ENCODE results near the gene RCAN3. TPM values are rescaled to one million over a fixed set of nuclear protein-coding genes. Genes with fewer than 3 reads are reported as not detected.
A peak's percentile ranks its signal among the peaks of the same experiment; 100 is the strongest.

RCAN3 gene
- total RNA-seq, 4 donors from 2014 or later: 5.4 to 15.7 (median 9.3) TPM

DNA sequence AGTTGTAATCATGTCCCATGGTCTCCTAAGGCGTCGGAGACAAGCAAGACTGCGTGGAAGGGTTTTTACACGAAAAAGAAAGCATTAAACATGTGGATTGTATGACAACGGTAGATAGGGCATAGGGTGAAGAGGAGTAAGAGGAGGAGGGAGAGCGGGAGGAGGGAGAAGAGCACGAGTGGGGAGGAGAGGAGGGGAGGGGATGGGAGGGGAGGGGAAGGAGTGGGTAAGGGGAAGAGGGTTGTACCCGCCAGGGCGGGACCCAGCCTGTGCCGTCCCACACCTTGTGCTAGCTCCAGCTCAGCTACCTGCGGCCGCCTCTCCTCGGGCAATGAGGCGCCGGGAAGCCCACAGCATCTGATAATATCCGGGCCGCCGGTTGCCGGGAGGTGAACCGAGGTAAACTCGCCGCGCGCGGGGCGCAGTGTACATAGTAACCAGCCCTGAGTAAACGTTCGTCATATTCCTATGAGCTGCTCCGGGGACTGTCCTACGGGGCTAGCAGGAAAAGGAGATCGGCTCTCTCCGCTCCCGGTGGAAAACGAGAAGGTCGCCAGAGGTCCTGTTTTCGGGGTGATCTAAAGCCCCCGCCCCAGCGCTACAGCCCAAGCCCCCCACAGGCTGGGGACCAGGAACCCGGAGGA, 449 bp upstream of the RCAN3 start:
- H3K4me1 ChIP-seq: peaks cover 0 to 22% (median 7%) of the 10 kb centered on the region in 4 donors

DNA sequence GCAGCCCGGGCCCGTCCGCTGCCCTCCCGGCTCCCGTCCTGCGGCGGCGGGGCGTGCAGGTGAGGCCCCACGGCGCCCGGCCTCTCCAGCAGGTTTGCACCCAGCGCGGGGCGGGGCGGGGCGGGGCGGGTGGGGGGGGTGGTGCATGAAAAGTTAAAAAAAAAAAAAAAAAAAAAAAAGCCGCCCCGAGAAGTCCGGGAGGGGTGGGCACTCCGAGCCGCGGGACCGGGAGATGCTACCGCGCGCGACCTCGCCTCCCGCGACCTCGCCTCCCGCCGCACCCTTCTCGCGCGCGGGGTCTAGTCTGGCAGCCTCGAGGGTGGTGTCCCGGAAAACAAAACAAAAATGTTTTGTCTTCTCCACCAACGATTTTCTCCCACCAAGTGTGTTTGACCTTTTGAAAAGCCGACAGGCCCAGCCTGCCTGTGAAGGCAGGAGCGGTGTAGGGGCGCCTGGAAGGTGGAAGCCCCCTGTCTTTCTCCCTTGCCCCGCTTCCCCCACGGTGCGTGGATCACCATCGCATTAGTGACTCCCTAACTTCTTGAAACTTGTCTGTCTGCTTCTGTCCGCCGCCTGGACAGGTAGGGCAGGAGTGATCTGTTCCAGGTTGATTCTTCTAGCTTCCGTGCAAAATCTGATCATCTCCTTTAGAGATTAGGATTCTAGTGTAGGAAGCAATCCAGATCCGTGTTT, 569 bp downstream of the RCAN3 start:
- TF ChIP-seq, protein P1, sequence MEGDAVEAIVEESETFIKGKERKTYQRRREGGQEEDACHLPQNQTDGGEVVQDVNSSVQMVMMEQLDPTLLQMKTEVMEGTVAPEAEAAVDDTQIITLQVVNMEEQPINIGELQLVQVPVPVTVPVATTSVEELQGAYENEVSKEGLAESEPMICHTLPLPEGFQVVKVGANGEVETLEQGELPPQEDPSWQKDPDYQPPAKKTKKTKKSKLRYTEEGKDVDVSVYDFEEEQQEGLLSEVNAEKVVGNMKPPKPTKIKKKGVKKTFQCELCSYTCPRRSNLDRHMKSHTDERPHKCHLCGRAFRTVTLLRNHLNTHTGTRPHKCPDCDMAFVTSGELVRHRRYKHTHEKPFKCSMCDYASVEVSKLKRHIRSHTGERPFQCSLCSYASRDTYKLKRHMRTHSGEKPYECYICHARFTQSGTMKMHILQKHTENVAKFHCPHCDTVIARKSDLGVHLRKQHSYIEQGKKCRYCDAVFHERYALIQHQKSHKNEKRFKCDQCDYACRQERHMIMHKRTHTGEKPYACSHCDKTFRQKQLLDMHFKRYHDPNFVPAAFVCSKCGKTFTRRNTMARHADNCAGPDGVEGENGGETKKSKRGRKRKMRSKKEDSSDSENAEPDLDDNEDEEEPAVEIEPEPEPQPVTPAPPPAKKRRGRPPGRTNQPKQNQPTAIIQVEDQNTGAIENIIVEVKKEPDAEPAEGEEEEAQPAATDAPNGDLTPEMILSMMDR (IDR thresholded peaks at IDR 0.05): no peak
- no peak for TF ChIP-seq POLR2A (IDR thresholded peaks at IDR 0.05)
- peak in 2 of 3 donors; percentile 44 to 61 for DNase-seq
- H3K9me3 ChIP-seq: no peaks in the 10 kb centered on the region
- H3K36me3 ChIP-seq: no peaks in the 10 kb centered on the region
- H3K27ac ChIP-seq: peak overlapping the region; percentile 92 to 99 (median 94)
- peak overlapping the region; percentile 84 to 87 (median 84) for H3K4me3 ChIP-seq
- peaks cover 0 to 22% (median 7%) of the 10 kb centered on the region in 4 donors for H3K4me1 ChIP-seq
- no peaks in the 10 kb centered on the region for H3K27me3 ChIP-seq

More for the DNA sequence above, 449 bp upstream of the RCAN3 start:
- no peaks in the 10 kb centered on the region for H3K27me3 ChIP-seq
- peak overlapping the region; percentile 92 to 99 (median 94) for H3K27ac ChIP-seq
- peak overlapping the region; percentile 84 to 87 (median 84) for H3K4me3 ChIP-seq
- peak; percentile 78 to 92 (median 84) for DNase-seq
- H3K36me3 ChIP-seq: no peaks in the 10 kb centered on the region
- TF ChIP-seq, protein P1 (IDR thresholded peaks at IDR 0.05): no peak
- peak; percentile 42 to 54 for TF ChIP-seq POLR2A (IDR thresholded peaks at IDR 0.05)
- H3K9me3 ChIP-seq: no peaks in the 10 kb centered on the region

DNA sequence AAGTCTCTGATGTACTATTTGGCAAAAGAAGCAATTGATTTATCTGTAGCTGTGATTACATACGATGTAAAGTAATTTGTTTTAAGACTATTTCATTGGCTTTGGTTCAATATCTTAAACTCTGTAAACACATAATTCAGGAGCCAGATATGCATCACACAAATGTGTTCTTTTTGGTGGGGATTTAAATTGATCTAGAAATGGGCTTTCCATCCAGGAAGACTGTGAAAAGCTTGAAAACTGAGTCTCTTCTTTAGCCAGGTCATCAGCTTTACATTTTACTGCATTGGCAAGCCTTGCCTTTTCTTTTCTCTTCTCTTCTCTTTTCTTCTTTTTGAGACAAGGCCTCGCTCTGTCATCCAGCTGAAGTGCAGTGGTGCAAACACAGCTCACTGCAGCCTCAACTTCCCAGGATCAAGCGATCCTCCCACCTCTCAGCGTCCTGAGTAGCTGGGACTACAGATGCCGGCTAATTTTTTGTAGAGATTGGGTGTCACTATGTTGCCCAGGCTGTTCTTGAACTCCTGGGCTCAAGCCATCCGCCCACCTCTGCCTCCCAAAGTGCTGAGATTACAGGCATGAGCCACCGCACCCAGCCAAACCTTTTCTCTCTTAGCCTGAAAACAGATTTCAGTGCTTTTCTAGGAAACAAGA, 1.4 kb downstream of the RCAN3 start:
- H3K4me1 ChIP-seq: peaks cover 0 to 22% (median 7%) of the 10 kb centered on the region in 4 donors
- no peak for DNase-seq

DNA sequence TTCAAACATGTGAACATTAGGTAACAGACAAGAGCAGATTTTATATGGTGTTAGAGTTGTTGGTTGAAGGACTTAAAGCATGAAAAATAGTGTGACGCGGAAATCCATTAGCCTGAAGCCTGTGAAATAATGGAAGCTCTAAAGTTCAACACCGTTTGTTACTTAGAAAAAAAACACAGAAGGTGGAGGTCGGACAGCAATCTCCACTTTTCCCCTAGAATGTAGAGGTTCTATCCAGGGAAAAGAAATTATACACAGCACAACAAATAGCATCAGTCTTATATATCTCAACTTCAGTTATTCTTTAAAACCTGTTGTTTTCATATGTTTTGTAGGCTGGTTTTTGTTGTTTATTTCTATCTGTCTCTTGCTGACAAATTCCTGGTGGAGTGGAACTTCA, 1.9 kb downstream of the RCAN3 start:
- no peaks in the 10 kb centered on the region for H3K9me3 ChIP-seq
- peaks cover 0 to 22% (median 7%) of the 10 kb centered on the region in 4 donors for H3K4me1 ChIP-seq
- DNase-seq: no peak
- H3K27me3 ChIP-seq: no peaks in the 10 kb centered on the region
- peak overlapping the region in 1 of 4 donors; percentile 4 for H3K4me3 ChIP-seq
- no peaks in the 10 kb centered on the region for H3K36me3 ChIP-seq
- peak overlapping the region; percentile 40 to 95 (median 70) for H3K27ac ChIP-seq
- TF ChIP-seq, protein P1 (IDR thresholded peaks at IDR 0.05): no peak
- no peak for TF ChIP-seq POLR2A (IDR thresholded peaks at IDR 0.05)

More for the DNA sequence above, 1.4 kb downstream of the RCAN3 start:
- no peaks in the 10 kb centered on the region for H3K9me3 ChIP-seq
- H3K27me3 ChIP-seq: no peaks in the 10 kb centered on the region
- no peaks in the 10 kb centered on the region for H3K36me3 ChIP-seq
- H3K4me3 ChIP-seq: peak overlapping the region; percentile 84 to 87 (median 84)
- H3K27ac ChIP-seq: peak overlapping the region; percentile 92 to 99 (median 94)
- TF ChIP-seq, protein P1 (IDR thresholded peaks at IDR 0.05): no peak
- no peak for TF ChIP-seq POLR2A (IDR thresholded peaks at IDR 0.05)

DNA sequence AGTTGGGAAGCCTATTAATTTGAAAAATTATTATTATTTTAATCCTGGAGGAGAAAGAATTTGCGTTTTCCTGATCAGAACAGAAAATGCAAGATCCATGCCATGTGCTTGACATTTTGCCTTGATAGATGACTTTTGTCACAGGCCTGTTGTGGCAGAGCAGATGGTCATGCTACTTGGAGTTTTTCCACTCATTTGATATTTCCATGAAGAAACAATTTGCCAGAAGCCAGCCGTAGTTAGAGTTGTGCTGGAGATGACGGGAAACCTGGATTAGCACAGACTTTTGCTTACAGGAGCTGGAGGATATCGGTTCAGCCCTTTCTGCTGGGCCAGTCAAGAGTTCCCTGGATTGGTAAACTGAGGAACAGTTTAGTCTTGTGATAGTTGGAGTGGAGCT, 3.2 kb downstream of the RCAN3 start:
- no peak for TF ChIP-seq POLR2A (IDR thresholded peaks at IDR 0.05)
- TF ChIP-seq, protein P1 (IDR thresholded peaks at IDR 0.05): no peak
- H3K36me3 ChIP-seq: no peaks in the 10 kb centered on the region
- H3K4me1 ChIP-seq: peaks cover 0 to 21% (median 7%) of the 10 kb centered on the region in 4 donors
- no peaks in the 10 kb centered on the region for H3K27me3 ChIP-seq
- H3K27ac ChIP-seq: peak overlapping the region in 3 of 4 donors; percentile 2 to 55 (median 46)
- no peak overlapping the region for H3K4me3 ChIP-seq
- no peaks in the 10 kb centered on the region for H3K9me3 ChIP-seq
- DNase-seq: no peak

Data from Peyer's patch (tissue), 4 donors.